GM13977 (cell line): ENCODE data around the gene TTC7B.

Source experiments
- DNase-seq: peaks from one replicate; pipeline ENCODE4 v3.0.0; 2012; ENCODE audit warnings: low spot score
- CTCF ChIP-seq: IDR thresholded peaks from 2 replicates; pipeline ENCODE4 v1.5.1; 2012; ENCODE audit warnings: mild to moderate bottlenecking, control low read depth; ENCODE audit not compliant: insufficient read depth; ENCODE audit errors: extremely low read depth, missing control alignments
- in situ Hi-C: fragments of 300-500 bp; cut with MboI; formaldehyde crosslinking; loops from one replicate; pipeline ENCODE4 v1.12.0; 2022; ENCODE audit warnings: low sequenced_read_pairs, low pct_unique_long_range_greater_than_20kb, mixed read lengths, inconsistent platforms; ENCODE audit not compliant: unreplicated experiment

Gene TTC7B

GRCh38 chr14:90743826-90744225, 72.4 kb downstream of the TTC7B start:
- in situ Hi-C loops = no loop called here
- DNase-seq = no peak
- TF ChIP-seq CTCF = no peak

GRCh38 chr14:90743425-90743824, 72.8 kb downstream of the TTC7B start:
- DNase-seq = no peak
- in situ Hi-C loops = no loop called here

GRCh38 chr14:90742729-90743128, 73.5 kb downstream of the TTC7B start:
- no peak for TF ChIP-seq CTCF
- in situ Hi-C loops = no loop called here
- DNase-seq = no peak

More at GRCh38 chr14:90743425-90743824, 72.8 kb downstream of the TTC7B start:
- TF ChIP-seq CTCF = no peak

- no peak for TF ChIP-seq CTCF
- in situ Hi-C loops = no loop called here
- DNase-seq = no peak
Measured at GRCh38 chr14:90742252-90742651, 74.0 kb downstream of the TTC7B start.

- in situ Hi-C loops = no loop called here
Measured at GRCh38 chr14:90741682-90741946, 74.6 kb downstream of the TTC7B start.

GRCh38 chr14:90740946-90741681, 75.1 kb downstream of the TTC7B start:
- no peak for DNase-seq
- TF ChIP-seq CTCF = no peak
- in situ Hi-C loops = no loop called here

More at GRCh38 chr14:90741682-90741946, 74.6 kb downstream of the TTC7B start:
- no peak for TF ChIP-seq CTCF
- DNase-seq = no peak
